GM10847 (cell line): ENCODE data around the gene USP11.

Experiments
- POLR2A ChIP-seq: IDR thresholded peaks from 2 replicates; pipeline ENCODE4 v1.6.1; 2011; ENCODE audit not compliant: insufficient read length; ENCODE audit errors: extremely low read depth

The USP11 gene

GRCh38 chrX:47215291-47215900, 17.4 kb upstream of the USP11 start:
- TF ChIP-seq POLR2A, result no peak

- TF ChIP-seq POLR2A, result no peak
Observed at GRCh38 chrX:47216393-47216925, 16.4 kb upstream of the USP11 start.

- peak; percentile 10 for TF ChIP-seq POLR2A
Observed at GRCh38 chrX:47217121-47217851, 15.5 kb upstream of the USP11 start.

DNA sequence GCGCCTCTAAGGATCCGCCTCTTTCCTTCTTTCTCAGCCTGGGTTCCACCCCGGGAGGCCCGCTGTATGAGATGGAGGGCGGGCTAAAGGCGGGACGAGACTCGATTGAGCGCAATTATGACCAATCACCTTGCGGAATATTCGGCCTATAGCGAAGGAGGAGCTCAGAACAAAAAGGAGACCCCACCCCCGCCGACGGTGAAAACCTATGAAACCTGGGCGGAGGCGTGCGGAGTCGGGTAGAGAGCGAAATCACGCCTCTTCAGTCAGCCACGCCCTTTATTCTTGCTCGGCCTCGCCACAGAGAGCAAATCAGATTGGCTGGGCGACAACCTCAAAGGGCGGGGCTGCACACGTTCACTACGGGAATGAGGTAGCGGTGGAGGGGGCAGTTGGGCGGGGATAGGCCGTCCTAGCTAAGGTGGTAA, 14.9 kb upstream of the USP11 start:
- TF ChIP-seq POLR2A, result peak; percentile 16

DNA sequence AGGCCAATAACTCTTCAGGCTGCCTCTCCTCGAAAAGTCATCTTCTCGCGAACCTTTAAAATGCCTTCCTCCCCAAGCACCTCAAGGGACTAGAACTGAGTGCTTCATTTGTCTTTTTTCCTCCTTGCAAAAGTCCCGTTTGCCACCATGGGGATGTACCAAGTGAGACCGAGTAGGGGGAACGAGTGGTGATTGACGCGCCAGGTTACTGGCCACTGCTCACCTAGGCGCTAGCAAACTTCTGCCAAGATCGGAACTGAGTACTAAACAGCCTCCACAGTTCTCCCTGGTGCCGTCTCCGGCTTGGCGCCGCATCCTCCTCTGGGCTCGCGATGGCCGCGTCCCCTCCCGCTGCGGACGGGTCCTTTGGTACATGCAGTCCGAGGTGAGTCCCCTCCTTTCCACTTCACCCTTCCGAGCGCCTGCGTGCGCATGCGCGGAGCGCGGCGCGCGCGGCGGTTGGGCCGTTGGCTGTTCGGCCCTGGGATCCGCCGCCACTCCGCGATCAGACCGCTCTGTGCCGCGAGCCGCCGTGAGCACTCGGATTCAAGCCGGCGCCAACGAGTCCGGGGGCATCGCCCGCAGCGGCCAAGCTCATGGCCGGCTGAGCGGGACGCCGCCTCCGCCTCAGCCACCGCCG, 14.4 kb upstream of the USP11 start, which contains the start of gene CDK16:
Gene CDK16 (plus strand): TSS at position 402 of the 640 bp plus-strand sequence. CDS start 4,877 bp downstream, outside the sequence.
- peak; percentile 92 for TF ChIP-seq POLR2A

DNA sequence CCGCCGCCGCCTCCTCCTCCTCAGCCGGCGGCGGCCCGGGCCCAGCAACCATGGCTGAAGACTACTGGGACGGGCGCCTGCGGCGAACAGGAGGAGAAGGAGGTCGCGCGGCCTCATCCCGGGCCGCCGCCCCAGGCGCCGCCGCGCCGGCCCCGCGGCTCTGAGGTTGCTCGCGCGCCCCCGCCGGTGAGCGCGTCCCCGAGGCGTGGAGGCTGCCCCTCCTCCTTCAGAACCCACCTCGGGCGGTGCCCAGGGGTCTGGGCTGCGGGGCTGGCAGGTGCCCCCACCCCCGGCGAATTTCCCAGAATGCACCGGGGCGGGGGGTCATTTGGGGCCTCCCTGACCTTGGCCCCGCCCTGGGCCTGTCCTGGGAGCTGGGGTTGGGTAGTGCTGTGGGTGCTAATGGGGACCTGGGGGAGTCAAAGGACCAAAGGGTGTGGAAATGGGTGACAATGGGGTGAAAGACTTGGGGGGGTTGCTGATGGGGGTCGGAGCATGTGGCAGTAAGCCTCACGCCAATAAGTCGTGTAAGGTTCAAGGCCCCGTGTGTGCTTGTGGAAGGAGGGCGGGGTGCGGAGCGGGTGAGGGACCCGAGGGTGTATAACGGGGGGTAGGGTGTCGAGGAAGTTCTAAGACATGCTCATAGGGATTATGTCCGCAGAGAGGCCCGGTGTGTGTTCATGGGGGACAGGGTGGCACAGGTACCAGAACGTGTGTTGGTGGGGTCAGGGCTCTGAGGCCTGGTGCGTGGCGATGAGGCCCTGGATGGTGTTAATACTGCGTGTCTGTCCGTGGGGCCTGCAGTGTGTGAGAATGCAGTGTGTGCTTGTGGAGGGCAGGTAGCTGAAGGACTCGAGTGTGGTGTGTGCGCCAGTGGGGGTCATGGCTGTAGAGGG, 13.6 kb upstream of the USP11 start:
- TF ChIP-seq POLR2A, result no peak

DNA sequence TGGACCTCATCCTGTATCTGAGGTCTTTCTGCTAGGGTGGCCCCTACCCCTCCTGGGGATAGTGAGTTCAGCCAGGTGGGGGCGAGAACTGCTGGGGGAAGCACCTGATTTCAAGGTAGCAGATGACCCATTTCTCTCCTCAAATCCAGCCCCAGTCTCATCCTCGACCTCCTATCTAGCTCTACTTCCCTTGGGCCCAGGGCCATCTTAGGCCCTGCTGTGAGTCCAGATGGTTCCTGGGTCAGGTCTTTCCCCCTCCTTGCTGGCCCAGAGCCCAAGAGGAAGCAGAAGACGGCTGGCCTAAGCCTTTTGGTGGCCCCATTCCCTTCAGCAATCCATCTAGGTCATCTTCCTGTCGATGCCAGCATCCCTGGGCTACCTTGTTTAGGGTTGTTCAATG, 11.1 kb upstream of the USP11 start:
- no peak for TF ChIP-seq POLR2A

- no peak for TF ChIP-seq POLR2A
Observed at GRCh38 chrX:47222751-47223350, 10.0 kb upstream of the USP11 start.

DNA sequence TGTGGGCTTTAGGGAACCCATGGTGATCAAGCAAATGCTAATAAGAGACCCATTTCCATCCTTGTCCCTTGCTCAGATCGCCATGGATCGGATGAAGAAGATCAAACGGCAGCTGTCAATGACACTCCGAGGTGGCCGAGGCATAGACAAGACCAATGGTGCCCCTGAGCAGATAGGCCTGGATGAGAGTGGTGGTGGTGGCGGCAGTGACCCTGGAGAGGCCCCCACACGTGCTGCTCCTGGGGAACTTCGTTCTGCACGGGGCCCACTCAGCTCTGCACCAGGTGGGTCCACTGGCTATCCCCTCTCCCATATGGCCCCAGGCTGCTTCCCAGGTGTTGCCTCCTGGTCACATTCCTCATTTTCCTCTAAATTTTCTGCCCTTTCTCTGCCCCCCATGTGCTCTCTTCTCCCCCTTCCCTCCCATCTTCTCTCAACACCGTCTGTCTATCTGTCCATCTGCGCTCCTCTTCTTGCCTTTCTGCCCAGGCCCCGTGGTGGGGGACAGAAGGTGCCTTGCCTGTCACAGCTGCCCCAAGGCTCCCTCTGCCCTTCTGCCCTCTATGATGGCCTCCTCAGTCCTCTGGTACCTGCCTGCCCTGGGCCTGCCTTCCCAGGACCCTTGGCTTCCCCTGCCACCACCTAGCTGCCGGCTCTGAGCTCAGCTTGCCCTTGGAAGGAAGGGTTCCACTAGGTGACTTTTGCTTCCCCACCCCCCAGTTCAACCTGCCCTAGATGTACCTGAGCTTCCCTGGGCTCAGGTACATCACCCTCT, 9.1 kb upstream of the USP11 start:
- TF ChIP-seq POLR2A, result no peak

DNA sequence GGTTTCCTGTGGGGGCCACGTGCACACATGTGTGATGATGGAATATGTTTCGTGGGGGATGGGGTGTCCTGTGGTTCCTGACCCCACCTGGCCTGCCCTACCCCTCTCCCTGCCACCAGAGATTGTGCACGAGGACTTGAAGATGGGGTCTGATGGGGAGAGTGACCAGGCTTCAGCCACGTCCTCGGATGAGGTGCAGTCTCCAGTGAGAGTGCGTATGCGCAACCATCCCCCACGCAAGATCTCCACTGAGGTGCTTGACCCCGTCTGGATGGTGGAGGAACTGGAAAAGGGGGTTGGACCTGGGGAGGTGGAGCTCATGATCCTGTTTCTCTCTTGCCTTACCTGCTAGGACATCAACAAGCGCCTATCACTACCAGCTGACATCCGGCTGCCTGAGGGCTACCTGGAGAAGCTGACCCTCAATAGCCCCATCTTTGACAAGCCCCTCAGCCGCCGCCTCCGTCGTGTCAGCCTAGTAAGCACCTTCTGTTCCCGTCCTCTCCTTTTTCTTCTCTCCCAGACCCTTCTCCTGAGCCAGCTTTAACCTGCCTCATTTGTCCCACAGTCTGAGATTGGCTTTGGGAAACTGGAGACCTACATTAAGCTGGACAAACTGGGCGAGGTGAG, 8.4 kb upstream of the USP11 start:
- TF ChIP-seq POLR2A, result no peak

GRCh38 chrX:47224896-47225290, 7.9 kb upstream of the USP11 start:
- TF ChIP-seq POLR2A, result no peak

GRCh38 chrX:47226071-47226470, 6.7 kb upstream of the USP11 start:
- TF ChIP-seq POLR2A, result no peak

- TF ChIP-seq POLR2A, result no peak
Observed at GRCh38 chrX:47226531-47227333, 6.1 kb upstream of the USP11 start.

DNA sequence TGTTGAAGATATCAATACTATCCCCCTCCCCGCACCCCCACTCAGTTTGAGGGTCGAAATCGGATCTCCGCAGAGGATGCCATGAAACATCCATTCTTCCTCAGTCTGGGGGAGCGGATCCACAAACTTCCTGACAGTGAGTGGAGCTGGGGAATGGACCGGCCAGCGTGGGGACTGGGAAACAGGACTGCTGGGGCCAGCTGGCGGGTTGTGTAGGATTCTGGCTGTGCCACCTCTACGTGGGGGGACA, 5.5 kb upstream of the USP11 start:
- no peak for TF ChIP-seq POLR2A
